Muscle of arm (tissue), 12 donors: ENCODE data around the gene SLC25A1. TPM values are rescaled to one million over a fixed set of nuclear protein-coding genes. Genes with fewer than 3 reads are reported as not detected.

Experiments used
- DNase-seq: peaks from one replicate; pipeline ENCODE4 v3.0.0-alpha.2; 2013
- polyA plus RNA-seq, 12 donors: library from polyadenylated mRNA; unstranded; fragments of 120-200 nt; gene quantifications; one replicate each; pipeline ENCODE4 v1.2.1, GENCODE V29; 2013; ENCODE audit not compliant: insufficient read length in 12 of 12

Gene SLC25A1
- polyA plus RNA-seq, 12 donors, result 14.4 to 31.8 (median 17.5) TPM; not detected in 1

DNA sequence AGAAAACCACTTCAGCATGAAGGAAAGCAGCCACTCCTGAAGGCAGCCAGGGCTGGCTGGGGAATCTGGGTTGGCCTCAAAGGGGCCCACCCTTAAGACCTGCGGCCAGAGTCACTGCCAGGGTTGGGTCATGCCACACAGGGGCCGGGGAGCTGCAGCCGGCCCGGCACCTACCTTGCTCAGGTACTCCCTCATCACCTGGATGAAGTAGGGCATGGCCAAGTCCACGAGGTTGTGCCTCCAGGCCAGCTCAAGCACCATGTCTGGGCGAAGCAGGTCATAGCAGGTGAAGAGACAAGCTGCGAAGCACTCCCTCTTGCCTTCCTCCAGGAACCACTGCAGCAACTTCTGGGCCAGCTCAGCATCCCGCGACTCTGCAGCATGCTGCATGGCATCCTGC, 4.7 kb upstream of the SLC25A1 start:
- no peak for DNase-seq

DNA sequence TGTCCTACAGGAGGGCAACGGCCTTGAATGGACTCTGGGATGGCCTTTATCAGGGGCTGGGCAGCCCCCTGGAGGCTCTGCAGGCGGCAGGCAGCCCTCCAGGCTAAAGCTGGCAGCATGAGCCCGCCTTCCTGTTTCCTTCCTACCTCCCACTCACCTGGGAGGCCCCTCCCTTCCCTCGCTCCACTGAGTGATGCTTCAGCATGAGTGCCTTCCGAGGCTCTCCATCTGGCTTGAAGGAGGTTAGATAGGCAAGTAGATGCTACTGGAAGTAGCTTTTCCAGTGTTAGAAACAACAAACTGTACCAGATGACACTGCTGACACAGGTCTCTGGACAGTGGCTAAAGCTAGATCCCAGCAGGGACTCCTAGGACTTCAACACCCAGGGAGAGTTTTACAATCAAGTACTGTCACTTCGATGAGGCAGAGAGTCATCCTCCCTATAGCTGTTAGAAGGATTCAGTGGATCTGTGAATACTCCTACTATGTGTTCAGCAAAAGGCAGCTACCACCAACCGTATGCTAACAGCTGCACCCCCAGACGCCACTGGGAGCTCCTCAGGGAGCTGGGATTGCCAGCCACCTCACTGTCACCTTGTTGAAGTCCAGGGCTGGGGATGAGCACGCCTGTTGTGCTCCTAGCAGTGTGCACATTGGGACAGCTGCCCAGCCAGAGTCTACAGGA, 4.1 kb upstream of the SLC25A1 start:
- DNase-seq, result no peak

DNA sequence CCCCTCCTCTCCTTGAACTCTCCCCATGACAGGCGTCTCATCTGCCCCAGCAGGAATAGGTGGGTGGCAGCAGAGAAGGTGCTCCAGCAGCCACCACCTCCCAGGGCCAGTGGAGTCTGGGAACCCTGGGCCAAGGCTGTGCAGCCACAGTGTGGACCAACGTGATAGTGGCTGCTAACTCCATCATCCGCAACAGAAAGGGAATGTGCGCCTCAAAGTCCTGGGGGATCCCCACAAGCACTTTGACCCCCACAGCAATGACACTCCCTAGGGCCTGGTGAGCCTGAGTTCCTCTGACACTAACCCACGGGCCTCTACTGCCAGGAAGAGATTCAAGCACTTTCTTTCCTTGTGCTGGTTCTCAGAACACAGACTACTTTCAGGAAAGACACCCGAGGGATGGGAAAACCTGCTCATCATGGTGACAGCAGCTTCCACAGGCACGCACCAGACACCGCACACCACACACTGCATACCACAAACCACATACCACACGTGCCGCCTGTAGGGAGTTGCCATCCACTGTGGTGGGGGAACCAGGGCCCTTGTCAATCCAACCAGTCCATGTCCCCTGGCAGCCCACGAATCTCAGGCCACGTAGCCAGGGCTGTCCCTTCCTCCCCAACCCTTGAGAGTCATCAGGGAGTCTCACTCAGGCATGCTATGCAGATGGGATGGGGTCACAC, 3.4 kb upstream of the SLC25A1 start:
- DNase-seq, result no peak

DNA sequence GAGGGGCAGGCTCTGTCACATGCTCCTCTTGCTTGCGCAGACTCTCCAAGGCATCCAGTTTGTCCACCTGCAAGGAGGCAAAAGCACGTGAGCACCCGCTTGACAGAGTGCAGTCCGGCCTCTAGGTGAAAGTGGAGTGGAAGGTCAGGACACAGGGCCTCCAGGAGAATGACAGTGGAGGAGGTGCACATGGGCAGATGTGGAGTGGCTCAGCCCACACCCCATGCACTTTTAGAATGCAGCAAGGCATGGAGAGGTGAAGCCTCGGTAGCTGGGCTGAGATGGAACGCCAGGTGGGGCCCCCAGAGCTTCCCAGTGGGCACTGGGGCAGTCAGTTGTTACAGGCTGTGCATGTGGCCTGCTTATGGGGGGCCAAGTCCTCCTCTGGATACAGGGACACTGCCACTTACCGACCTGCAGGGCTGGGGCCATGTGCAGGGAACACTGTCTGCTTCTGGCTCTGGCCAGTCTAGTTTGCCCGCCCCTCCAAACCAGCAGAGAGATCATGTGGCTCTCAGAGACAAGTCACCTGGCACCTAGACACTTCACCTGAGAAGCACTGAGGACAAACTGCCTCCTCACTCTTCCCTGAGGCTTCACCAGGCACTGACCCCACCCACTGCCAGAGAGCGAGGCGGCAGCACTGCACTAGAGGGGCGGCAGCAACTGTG, 2.3 kb upstream of the SLC25A1 start:
- no peak for DNase-seq

DNA sequence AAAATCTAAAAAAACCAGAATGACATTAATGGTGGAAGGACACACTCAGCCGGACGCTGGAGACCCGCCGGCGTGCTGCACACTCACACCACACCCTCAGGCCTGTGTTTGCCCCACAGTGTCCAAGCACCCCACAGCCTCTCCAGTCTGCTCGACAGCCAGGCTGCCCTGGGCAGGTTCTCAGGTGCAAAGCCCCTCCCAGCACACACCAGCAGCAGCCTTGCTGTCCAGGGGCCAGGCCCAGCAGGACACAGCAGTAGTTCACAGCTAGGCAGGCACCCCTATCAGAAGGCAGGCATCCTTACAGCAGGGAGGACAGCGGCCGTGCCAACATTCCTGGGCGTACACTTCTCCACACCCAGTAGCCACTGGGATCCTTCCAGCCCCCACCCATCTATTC, 1.7 kb upstream of the SLC25A1 start:
- no peak for DNase-seq

DNA sequence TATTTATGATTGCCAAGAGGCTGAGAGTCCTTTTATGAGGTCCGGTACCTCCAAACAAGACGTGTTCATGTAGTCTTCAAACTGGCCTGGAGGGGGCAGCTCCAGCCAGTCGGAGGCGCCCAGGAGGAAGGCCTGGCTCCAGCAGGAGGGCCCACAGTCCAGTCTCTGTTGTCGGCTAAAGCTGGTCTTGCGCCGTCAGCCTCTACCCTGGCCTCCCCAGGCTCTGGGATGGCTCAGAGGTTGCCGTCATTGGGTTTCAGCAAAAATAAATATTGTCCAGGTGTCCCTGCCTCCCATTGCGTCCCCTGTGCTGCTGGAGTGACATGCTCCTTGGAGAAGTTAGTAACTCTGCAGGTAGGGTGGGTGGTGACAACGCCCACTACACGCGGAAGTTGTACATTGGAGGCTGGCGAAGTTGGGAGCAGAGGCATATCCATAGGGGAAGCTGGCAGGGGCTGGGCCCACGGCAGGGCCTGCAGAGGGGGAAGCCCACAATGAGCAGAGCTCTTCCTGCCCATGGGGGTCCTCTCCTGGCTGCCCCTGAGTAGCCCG, 1.0 kb upstream of the SLC25A1 start:
- peak; percentile 73 for DNase-seq

DNA sequence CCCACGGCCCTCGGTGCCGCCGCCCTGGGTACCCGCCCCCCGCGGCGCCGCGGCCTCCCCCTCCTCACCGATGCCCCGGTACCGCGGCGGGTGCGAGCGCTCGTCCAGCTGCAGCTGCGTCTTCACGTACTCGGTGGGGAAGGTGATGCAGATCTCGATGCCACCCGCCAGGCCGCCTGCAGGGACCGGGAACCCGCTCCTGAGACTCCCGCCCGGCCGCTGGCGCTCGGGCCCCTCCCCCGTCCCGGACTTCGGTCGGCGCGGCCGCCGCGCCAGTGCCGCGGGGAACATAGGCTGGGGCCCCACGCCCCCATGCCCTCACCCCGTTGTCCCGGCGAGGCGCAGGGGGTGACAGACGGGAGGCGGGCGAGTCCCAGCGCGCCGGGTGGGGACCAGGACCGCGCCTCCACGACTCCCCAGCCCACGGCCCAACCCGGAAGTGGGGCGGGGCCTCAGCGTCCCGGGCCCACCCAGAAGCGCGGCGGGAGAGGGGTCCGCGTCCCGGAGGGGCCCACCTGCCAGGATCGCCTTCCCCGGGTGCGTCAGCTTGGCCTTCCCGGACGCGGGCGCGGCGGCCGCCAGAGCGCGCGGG, 375 bp downstream of the SLC25A1 start:
- peak; percentile 38 for DNase-seq

DNA sequence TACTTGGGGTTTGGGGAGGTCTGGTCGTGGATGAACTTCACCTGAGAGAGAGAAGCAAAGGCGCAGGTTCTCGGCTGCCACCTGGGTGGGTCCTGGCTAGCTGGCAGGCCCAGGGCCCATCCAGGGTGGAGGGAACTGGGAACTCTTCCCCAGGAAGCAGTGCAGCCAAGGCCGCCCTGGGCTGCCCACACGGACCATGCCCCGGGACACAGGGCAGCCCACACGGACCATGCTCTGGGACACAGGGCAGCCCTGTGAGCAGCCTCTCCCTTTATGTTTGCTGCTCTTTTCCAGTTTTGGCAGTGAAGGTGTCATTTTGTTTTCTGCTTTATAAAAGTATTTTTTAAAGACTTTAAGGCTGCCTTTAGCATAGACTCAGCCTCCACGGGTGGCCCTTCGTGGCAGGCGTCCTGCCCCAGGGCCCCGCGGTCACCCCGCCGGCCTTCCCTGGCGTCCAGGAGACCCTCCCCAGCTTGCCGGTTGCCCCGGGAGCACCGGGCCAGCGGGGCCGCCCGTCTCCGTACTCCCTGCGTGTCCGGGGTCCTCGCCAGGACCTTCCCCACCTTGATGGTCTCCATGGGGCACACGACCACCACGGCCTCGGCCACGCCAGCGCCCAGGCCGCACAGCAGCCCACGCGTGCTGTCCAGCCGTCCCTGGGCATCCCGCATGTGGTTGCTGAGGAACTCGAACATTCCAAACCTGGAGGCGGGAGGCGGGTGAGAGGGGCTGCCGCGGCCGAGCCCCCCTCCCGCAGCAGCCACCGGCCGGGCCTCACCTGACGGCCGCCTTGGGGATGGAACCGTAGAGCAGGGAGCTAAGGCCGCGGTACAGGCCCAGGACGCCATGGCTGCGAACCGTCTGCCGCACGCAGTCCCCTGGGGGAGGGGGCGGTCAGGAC, 1.1 kb downstream of the SLC25A1 start:
- no peak for DNase-seq

DNA sequence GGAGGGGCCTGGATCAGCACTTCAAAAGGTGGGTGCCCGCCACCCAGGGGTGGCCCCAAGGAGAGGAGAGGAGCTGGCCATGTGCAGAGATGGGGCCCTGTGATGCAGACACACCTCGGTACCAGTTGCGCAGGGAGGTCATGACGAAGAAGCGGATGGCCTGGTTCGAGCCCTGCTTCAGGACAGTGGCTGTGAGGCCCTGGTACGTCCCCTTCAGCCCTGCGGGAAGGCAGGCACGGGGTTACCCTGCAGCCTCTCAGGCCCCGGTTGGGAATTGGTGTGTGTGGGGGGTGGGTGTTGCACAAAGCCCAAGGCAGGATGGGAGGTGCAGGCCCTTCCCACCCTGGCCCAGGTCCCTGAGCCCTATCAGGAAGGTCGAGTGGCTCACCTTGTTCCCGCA, 1.8 kb downstream of the SLC25A1 start:
- no peak for DNase-seq

DNA sequence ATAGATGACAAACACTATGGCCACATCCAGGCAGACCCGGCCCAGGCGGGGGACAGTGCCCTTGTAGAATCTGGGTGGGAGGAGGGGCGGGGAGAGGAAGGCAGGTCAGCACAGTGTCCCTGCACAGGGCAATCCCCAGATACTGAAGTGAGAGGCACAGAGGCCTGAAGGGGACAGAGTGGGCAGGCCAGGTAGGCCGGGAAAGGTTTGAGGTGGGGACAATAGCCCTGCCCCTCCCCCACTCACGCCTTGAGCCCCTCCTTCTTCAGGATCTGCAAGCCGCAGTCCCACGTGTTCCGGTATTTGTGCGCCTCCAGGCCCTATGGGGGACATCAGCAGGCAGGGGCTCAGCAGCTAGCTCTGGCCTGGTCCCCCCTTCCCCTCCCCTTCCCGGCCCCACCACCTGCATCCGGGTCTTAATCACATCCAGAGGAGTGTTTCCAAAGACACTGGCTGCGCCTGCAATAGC, 2.3 kb downstream of the SLC25A1 start:
- no peak for DNase-seq

DNA sequence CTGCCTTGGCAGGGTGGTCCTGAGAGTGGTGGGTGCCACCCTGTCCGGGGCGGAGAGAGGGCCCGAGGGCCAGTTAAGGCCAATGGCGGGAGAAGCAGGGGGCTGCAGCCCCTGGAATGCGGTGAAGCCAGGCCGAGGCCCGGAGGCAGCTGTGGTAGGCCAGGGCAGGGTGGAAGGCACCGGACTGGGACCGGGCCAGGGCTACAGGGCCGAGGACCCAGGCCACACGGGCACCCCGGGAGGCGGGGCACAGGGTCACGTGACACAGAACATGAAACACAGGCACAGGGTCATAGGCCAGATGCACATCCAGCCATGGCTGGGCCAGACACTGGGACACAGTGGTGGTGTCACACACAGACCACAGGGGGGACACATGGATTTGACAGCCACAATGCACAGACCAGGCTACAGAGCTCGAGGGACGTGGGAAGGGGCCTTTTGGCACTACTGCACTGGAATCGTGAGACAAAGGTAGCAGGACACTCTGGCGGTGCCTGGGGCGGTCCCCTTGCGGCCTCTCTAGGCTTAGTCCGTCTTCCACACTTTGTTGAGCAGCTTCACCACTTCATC, 2.8 kb downstream of the SLC25A1 start:
- DNase-seq, result no peak

DNA sequence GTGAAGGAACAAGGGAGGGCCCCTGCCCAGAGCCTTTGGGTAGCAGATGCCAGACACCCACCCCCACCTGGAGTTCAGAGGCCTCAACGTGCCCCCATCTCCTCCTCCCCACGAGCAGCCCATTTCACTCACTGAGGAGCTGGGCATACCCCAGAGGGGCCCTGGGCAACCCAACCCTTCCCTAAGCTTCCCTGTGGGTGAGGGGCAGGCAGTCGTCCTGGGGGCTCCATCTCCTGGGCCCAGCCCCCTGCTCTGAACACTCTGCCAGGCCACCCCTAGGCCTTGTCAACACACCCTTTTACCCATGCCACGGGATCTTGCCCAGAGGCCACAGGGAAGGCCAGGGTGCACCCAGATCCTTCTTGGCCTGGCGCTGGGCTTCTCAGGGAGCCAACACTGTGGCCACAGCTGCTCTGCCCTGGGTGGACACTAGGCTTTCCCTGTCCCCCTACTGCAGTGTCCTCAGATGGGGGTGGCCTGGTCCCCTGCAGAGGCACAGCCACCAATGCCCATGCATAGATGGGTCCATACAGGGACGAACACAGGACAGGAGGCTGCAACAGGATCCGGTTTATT, 3.4 kb downstream of the SLC25A1 start:
- no peak for DNase-seq

DNA sequence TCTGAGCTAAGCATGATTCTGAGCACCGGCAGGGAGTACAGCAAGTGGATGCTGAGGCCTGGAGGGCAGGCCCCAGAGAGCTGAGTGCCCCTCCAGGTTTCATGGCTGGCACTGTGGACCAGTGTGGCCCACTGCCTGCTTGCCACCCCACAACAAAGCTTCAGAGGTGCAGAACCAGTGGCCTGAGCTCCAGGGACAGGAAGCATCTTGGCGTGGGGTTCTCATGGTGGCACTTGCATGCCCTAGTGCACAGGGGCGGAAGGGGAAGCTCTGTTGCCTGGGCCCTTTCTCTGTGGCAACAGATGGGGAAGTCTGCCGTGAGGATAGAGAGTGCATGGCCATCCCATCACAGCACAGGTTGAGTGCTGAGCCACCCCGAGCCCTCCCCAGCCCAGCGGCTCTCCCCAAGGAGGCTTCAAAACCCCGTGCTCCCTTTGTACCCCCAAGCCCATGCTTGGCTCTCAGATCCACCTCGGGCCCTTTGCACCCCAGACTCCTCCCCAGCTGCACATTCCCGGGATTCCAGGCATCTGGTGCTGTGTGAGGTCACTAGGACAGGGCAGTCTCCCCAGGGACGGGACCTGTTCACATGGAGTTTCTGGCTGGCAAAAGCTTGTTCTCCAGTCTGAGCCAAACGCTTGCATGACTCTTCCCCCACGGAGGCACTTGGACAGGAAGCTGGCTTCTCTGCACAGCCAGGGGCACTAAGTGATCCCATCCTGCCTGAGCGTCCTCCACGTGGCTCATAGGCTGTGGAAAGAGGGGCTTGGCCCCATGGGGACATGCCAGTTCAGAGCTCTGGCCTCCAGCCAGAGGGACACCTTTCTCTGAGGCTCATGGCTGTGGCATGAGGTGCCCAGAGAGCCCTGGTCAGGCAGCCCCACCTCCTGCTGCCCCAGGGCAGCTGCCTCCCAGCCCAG, 4.2 kb downstream of the SLC25A1 start:
- no peak for DNase-seq

DNA sequence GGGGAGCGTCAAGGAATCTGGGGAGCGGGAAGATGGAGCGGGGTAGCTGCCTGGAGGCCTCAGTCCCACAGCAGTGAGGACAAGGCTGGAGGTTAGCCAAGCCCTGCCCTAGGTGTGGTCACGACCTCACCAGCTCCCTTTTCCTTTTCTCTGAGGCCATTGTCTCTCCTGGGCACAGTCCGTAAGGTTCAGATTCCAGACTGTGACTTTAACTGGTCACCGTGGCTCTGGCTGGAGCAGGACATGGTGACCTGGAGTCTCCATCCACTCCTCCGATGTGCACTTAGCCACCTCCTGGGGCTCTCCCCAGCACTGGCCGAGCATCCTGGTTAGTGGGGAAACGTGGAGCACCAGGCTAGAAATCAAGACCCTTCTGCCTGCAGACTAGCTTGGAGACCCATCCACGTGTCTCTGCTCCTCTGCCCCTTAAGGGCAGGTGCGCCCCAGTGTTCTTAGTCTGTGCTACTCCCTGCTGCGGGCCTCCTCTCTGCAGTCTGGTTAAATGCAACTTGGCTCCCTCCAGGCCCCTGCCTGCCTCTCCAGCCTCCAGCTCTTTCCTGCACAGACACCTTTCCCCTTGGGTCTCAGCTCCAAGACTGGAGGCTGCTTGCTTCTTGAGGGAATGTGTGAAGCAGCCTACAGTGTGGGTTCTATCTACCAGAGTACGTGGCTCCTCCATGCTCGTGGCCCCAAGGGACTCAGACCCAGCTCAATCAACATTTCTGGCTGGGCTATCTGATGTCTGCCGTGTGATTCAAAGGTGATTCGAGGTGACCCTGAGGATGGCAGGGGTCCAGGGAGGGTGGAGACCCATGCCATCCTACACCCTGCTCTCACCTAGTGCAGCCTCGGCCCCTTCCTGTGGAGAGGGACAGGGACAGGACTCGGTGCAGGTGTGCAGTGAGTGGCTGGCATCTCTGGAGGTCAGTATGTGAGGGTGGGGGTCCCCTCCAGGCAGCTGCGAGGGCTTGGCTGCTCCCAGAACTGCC, 5.2 kb downstream of the SLC25A1 start:
- no peak for DNase-seq

DNA sequence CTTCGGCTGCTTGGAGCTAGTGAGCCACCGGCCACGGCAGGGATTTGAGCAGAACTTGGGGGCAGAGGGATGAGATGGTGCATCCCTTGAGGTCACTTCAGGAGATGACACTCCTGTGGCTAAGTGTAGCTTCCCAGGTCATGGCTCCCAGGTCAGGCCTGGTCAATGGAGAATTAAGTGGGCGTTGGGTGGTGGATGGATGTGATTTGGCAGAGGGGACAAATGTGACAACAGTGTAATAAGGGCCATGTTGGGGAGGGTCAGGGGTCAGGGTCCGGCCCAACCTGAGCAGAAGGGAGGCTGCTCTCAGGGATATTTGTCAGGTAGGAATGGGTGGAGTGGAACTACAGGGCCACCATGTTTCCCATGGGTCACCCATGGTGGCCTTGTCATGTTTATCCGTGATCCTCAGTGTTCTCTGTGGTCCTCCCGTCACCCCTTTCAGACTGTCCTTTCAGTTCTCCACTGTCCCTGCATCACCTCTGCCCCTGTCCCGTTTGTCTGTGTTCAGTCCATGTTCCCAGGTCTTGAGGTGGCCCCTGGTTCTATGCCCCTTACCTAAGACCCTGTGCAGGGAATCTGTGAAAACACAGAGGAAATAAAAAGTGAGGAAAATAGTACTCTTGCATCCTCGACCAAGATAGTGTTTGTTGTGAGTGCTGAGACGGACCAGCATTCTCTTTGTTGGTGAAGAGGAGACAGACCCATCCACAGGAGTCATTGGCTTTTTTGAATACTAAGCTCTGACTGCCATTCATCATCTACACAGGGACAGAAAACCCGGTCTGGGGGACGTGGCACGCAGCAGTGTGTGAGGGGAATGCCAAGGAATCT, 6.1 kb downstream of the SLC25A1 start:
- no peak for DNase-seq

DNA sequence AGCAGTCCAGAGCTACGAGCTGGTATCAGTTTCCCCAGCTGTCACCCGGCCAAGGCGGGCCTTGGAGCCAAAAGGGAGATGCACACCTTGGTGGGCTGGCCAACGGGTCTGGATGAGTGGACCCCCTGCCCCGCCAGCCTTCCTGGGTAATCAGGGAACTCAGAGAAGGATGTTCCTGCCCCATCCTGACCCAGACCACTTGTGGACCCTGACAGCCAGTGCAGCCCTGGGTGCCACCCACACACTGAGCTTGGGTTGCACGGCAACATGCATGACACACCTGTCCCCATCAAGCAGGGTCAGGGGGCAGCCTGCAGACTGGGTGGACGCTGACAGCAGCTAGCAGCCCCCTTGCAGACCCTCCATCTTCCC, 8.6 kb downstream of the SLC25A1 start:
- no peak for DNase-seq
